GM19452 (cell line): ENCODE data around the gene ABLIM3.

Experiments used
- ATAC-seq: cut with Tn5 transposase; IDR thresholded peaks from one replicate; pipeline ENCODE4 v1.9.1; 2021; ENCODE audit not compliant: unreplicated experiment

The ABLIM3 gene

GRCh38 chr5:149301049-149301743 is 159.9 kb downstream of the ABLIM3 start:
- no peak for ATAC-seq

- no peak for ATAC-seq
Observed at GRCh38 chr5:149301744-149302380, 160.6 kb downstream of the ABLIM3 start.

- no peak for ATAC-seq
Observed at GRCh38 chr5:149302641-149303040, 161.3 kb downstream of the ABLIM3 start.

GRCh38 chr5:149303210-149303609 is 161.9 kb downstream of the ABLIM3 start:
- ATAC-seq: no peak

GRCh38 chr5:149304195-149305078 is 163.1 kb downstream of the ABLIM3 start:
- ATAC-seq: no peak

- no peak for ATAC-seq
Observed at GRCh38 chr5:149309354-149309753, 168.1 kb downstream of the ABLIM3 start.
